ENCODE measurements around the gene XPR1.

DNA sequence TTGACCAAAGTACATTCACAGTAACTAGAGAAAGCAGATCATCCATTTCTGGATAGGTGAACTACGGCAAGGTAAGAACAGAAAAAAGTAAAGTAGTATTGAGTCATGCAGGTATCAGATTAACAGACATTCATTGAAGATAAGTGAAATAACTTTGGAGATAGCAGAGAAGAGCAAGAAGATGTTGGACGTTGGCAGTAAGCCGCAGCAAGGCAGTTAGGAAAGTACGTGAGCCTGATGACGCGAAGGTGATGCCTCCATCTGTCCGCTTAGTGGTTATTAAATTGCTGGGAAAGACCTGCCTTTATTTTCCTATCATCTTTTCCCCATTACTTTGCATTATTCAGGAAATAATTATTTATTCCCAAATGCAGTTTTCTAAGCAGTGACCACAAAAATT, 256.0 kb downstream of the XPR1 start:
- TF ChIP-seq, protein P1, sequence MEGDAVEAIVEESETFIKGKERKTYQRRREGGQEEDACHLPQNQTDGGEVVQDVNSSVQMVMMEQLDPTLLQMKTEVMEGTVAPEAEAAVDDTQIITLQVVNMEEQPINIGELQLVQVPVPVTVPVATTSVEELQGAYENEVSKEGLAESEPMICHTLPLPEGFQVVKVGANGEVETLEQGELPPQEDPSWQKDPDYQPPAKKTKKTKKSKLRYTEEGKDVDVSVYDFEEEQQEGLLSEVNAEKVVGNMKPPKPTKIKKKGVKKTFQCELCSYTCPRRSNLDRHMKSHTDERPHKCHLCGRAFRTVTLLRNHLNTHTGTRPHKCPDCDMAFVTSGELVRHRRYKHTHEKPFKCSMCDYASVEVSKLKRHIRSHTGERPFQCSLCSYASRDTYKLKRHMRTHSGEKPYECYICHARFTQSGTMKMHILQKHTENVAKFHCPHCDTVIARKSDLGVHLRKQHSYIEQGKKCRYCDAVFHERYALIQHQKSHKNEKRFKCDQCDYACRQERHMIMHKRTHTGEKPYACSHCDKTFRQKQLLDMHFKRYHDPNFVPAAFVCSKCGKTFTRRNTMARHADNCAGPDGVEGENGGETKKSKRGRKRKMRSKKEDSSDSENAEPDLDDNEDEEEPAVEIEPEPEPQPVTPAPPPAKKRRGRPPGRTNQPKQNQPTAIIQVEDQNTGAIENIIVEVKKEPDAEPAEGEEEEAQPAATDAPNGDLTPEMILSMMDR (IDR thresholded peaks at IDR 0.05; ENCODE audit: insufficient read depth, low read depth, low read length) = no peak
- TF ChIP-seq EZH2 (IDR thresholded peaks at IDR 0.05; ENCODE audit: insufficient read depth, low read length) = no peak
